RWPE2 (cell line): ENCODE data around the gene SLCO3A1.
"Not testable (repeated sequence)": the region's sequence is repeated elsewhere in the genome, so short reads cannot be mapped to it uniquely, and the experiment has no call there.

ENCODE experiments used
- ATAC-seq: fragments of 200-7000 bp; cut with Tn5 transposase; 3 replicates; pipeline ENCODE4 v1.9.1; 2021; ENCODE audit warnings: low read depth
- DNase-seq: peaks from one replicate; pipeline ENCODE4 v3.0.0-alpha.2; 2020; ENCODE audit warnings: low spot score
- H3K27ac ChIP-seq: fragments of 450-650 bp; 2 replicates; pipeline ENCODE4 v1.5.1; 2017; ENCODE audit warnings: mild to moderate bottlenecking; ENCODE audit not compliant: poor library complexity, severe bottlenecking
- H3K27me3 ChIP-seq: fragments of 250-450 bp; sonication (Bioruptor Pico); 2 replicates; pipeline ENCODE4 v1.5.1; 2021; ENCODE audit warnings: mild to moderate bottlenecking, moderate library complexity; ENCODE audit not compliant: insufficient read depth, poor library complexity, severe bottlenecking
- H3K36me3 ChIP-seq: fragments of 250-450 bp; sonication (Bioruptor Pico); 2 replicates; pipeline ENCODE4 v1.5.1; 2020; ENCODE audit warnings: low read depth, mild to moderate bottlenecking, moderate library complexity
- H3K4me1 ChIP-seq: fragments of 250-450 bp; sonication (Bioruptor Pico); 2 replicates; pipeline ENCODE4 v1.5.1; 2021; ENCODE audit warnings: mild to moderate bottlenecking, moderate library complexity; ENCODE audit not compliant: insufficient read depth, poor library complexity, severe bottlenecking
- H3K4me3 ChIP-seq: fragments of 250-450 bp; sonication (Bioruptor Pico); 2 replicates; pipeline ENCODE4 v1.5.1; 2021; ENCODE audit warnings: mild to moderate bottlenecking, moderate library complexity; ENCODE audit not compliant: severe bottlenecking
- H3K9me3 ChIP-seq: fragments of 250-450 bp; sonication (Bioruptor Pico); 2 replicates; pipeline ENCODE4 v1.5.1; 2021; ENCODE audit warnings: mild to moderate bottlenecking, moderate library complexity; ENCODE audit not compliant: severe bottlenecking
- CTCF ChIP-seq: fragments of 450-650 bp; IDR thresholded peaks from one replicate; pipeline ENCODE4 v1.5.1; 2017; ENCODE audit warnings: mild to moderate bottlenecking, moderate library complexity; ENCODE audit not compliant: poor library complexity, severe bottlenecking

SLCO3A1 gene

GRCh38 chr15:92053753-92054316 lies 200.3 kb downstream of the SLCO3A1 start:
- DNase-seq (no peak), ATAC-seq (no peak)
- H3K36me3 ChIP-seq, result no peaks in the 10 kb centered on the region
- no peak overlapping the region for H3K4me3 ChIP-seq
- peak; percentile 45 for TF ChIP-seq CTCF
- no peaks in the 10 kb centered on the region for H3K9me3 ChIP-seq
- H3K27me3 ChIP-seq, result no peaks in the 10 kb centered on the region
- H3K27ac ChIP-seq, result no peak overlapping the region
- H3K4me1 ChIP-seq, result peaks cover 2% of the 10 kb centered on the region

- DNase-seq, result no peak
- no peak for TF ChIP-seq CTCF
- H3K9me3 ChIP-seq, result no peaks in the 10 kb centered on the region
- no peaks in the 10 kb centered on the region for H3K36me3 ChIP-seq
- H3K4me3 ChIP-seq, result no peak overlapping the region
- no peaks in the 10 kb centered on the region for H3K27me3 ChIP-seq
- H3K27ac ChIP-seq, result no peak overlapping the region
- H3K4me1 ChIP-seq, result peaks cover 8% of the 10 kb centered on the region
- no peak for ATAC-seq
These were observed 203.4 kb downstream of the SLCO3A1 start for GRCh38 chr15:92056875-92057274.

GRCh38 chr15:92059036-92059970 lies 205.8 kb downstream of the SLCO3A1 start:
- DNase-seq (no peak), ATAC-seq (peak; percentile 24; the same call in 2 of the 3 replicates)
- Histone ChIP-seq H3K36me3 (no peaks in the 10 kb centered on the region), H3K9me3 (no peaks in the 10 kb centered on the region), H3K27me3 (no peaks in the 10 kb centered on the region), H3K4me1 (peaks cover 8% of the 10 kb centered on the region), H3K27ac (no peak overlapping the region), H3K4me3 (no peak overlapping the region)
- TF ChIP-seq CTCF, result no peak

GRCh38 chr15:92059971-92060311 lies 206.4 kb downstream of the SLCO3A1 start:
- peak; percentile 53 for ATAC-seq
- not testable (repeated sequence) for H3K36me3 ChIP-seq, H3K4me3 ChIP-seq, H3K27ac ChIP-seq, H3K27me3 ChIP-seq, DNase-seq, H3K4me1 ChIP-seq, H3K9me3 ChIP-seq

GRCh38 chr15:92061511-92062195 lies 208.1 kb downstream of the SLCO3A1 start:
- peaks cover 8% of the 10 kb centered on the region for H3K4me1 ChIP-seq
- no peak overlapping the region for H3K4me3 ChIP-seq
- TF ChIP-seq CTCF, result no peak
- DNase-seq (no peak), ATAC-seq (no peak)
- no peak overlapping the region for H3K27ac ChIP-seq
- H3K36me3 ChIP-seq, result no peaks in the 10 kb centered on the region
- H3K9me3 ChIP-seq, result no peaks in the 10 kb centered on the region
- no peaks in the 10 kb centered on the region for H3K27me3 ChIP-seq
